ENCODE data around the gene DGCR8.
"Not testable (repeated sequence)": the region's sequence is repeated elsewhere in the genome, so short reads cannot be mapped to it uniquely, and the experiment has no call there.

Gene DGCR8

DNA sequence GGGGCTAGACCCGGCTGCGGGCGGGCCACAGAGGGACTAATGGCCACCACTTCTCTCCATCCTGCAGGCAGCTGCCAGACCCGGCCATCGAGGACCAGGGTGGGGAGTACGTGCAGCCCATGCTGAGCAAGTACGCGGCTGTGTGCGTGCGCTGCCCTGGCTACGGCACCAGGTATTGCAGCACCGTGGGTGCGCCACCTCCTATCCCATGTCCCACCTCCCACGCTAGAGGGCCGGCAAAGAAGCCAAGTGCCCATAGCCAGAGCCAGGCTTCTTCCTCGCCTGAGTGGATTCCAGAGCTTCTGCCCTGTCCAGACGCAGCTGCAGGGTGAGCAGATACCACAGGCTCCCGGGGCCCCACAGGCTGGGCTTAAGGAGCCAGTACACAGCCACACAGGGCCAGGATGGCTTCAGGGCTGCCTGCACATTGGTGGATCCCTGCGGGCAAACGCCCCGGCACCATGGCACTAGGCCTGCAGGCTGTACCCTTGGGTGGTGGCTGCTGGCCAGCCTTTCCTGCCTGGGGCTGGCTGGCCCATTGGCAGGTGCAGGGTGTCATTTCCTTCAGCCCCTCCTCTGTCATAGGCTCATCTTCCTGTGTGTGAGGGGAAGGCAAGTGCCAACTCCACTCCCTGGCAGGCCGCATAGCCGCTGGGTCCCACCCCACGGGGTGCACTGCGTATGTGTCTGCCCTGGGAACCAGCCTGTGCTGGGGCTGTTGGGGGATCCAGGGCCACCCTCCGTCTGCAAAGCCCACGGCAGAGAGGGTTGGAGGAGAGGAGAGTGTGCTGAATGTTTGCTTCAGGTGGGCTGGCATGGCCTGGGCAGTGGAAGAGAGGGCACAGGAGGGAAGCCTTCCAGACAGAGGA, 16.5 kb upstream of the DGCR8 start:
- TF ChIP-seq, protein P1, sequence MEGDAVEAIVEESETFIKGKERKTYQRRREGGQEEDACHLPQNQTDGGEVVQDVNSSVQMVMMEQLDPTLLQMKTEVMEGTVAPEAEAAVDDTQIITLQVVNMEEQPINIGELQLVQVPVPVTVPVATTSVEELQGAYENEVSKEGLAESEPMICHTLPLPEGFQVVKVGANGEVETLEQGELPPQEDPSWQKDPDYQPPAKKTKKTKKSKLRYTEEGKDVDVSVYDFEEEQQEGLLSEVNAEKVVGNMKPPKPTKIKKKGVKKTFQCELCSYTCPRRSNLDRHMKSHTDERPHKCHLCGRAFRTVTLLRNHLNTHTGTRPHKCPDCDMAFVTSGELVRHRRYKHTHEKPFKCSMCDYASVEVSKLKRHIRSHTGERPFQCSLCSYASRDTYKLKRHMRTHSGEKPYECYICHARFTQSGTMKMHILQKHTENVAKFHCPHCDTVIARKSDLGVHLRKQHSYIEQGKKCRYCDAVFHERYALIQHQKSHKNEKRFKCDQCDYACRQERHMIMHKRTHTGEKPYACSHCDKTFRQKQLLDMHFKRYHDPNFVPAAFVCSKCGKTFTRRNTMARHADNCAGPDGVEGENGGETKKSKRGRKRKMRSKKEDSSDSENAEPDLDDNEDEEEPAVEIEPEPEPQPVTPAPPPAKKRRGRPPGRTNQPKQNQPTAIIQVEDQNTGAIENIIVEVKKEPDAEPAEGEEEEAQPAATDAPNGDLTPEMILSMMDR (IDR thresholded peaks at IDR 0.05; ENCODE audit: borderline replicate concordance, insufficient read depth, low read depth, low read length): no peak

GRCh38 chr22:20064140-20064480, 15.9 kb upstream of the DGCR8 start:
- H3K4me3 ChIP-seq (ENCODE audit: low read depth, low read length): no peak overlapping the region
- TF ChIP-seq, protein P1 (IDR thresholded peaks at IDR 0.05; ENCODE audit: borderline replicate concordance, insufficient read depth, low read depth, low read length): no peak

More for the DNA sequence above, 16.5 kb upstream of the DGCR8 start:
- no peak overlapping the region for H3K4me3 ChIP-seq (ENCODE audit: low read depth, low read length)

GRCh38 chr22:20064545-20065262, 15.3 kb upstream of the DGCR8 start:
- TF ChIP-seq, protein P1 (IDR thresholded peaks at IDR 0.05; ENCODE audit: borderline replicate concordance, insufficient read depth, low read depth, low read length): no peak

GRCh38 chr22:20065896-20066616, 14.0 kb upstream of the DGCR8 start:
- TF ChIP-seq, protein P1 (IDR thresholded peaks at IDR 0.05; ENCODE audit: borderline replicate concordance, insufficient read depth, low read depth, low read length): no peak
- no peak overlapping the region for H3K4me3 ChIP-seq (ENCODE audit: low read depth, low read length)

More at GRCh38 chr22:20064545-20065262, 15.3 kb upstream of the DGCR8 start:
- no peak overlapping the region for H3K4me3 ChIP-seq (ENCODE audit: low read depth, low read length)

DNA sequence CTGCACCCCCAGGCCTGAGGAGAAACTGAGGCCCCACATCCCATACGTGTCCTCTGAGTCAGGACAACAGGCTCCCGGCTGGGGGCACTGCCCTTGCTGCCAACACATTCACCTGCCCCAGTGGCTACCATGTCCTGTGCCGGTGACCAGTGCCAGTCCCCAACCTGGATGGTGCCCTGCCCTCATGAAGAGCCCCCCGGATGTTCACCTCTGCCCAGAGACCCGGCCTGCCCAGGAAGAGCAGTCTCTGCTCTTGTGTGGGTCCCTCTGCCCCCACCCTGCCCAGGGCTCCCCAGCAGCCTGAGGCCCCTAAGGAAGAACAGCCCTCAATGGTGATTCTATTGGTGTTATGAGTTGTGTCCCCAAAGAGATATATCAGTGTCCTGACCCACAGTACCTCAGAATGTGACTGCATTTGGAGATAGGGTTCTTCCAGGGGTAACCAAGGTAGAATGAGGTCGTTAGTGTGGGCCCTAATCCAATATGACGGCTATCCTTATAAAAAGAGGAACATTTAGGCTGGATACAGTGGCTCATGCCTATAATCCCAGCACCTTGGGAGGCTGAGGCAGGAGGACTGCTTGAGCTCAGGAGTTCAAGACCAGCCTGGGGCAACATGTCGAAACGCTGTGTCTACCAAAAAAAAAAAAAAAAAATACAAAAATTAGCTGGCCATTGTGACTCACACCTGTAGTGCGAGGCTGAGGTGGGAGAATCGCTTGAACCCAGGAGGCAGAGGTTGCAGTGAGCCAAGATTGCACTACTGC, 13.2 kb upstream of the DGCR8 start:
- no peak overlapping the region for H3K4me3 ChIP-seq (ENCODE audit: low read depth, low read length)
- TF ChIP-seq, protein P1 (IDR thresholded peaks at IDR 0.05; ENCODE audit: borderline replicate concordance, insufficient read depth, low read depth, low read length): no peak

- H3K4me3 ChIP-seq (ENCODE audit: low read depth, low read length): not testable (repeated sequence)
Measured at GRCh38 chr22:20067384-20067682, 12.7 kb upstream of the DGCR8 start.

- TF ChIP-seq, protein P1 (IDR thresholded peaks at IDR 0.05; ENCODE audit: borderline replicate concordance, insufficient read depth, low read depth, low read length): no peak
Measured at GRCh38 chr22:20068640-20069039, 11.4 kb upstream of the DGCR8 start.

More at GRCh38 chr22:20068640-20069039, 11.4 kb upstream of the DGCR8 start:
- H3K4me3 ChIP-seq (ENCODE audit: low read depth, low read length): no peak overlapping the region

All from GM12875 (cell line).